ENCODE measurements around the gene UBB.

Gene UBB

GRCh38 chr17:16430650-16431049 lies 49.8 kb downstream of the UBB start:
- TF ChIP-seq CTCF (IDR thresholded peaks at IDR 0.05; ENCODE audit: insufficient read depth, low read length, poor library complexity, severe bottlenecking) = no peak

GRCh38 chr17:16432017-16432416 lies 51.1 kb downstream of the UBB start:
- Histone ChIP-seq H3K27me3 (replicated peaks; ENCODE audit: control insufficient read depth, insufficient read depth, low read length) (no peaks in the 10 kb centered on the region), H3K36me3 (ENCODE audit: control insufficient read depth, insufficient read depth, low read length) (peaks cover 32% of the 10 kb centered on the region), H3K4me3 (replicated peaks; ENCODE audit: low read depth, low read length) (no peak overlapping the region)
- no peak for DNase-seq (ENCODE audit: extremely low read depth, insufficient read length)
- TF ChIP-seq CTCF (IDR thresholded peaks at IDR 0.05; ENCODE audit: insufficient read depth, low read length, poor library complexity, severe bottlenecking) = no peak

More at GRCh38 chr17:16430650-16431049, 49.8 kb downstream of the UBB start:
- no peak overlapping the region for H3K4me3 ChIP-seq (replicated peaks; ENCODE audit: low read depth, low read length)
- no peaks in the 10 kb centered on the region for H3K27me3 ChIP-seq (replicated peaks; ENCODE audit: control insufficient read depth, insufficient read depth, low read length)
- no peak for DNase-seq (ENCODE audit: extremely low read depth, insufficient read length)
- peaks cover 42% of the 10 kb centered on the region for H3K36me3 ChIP-seq (ENCODE audit: control insufficient read depth, insufficient read depth, low read length)

All from GM06990 (cell line).